Islet of Langerhans (tissue), 1 donor: ENCODE measurements around the gene ZC3H12D.
"Not testable (repeated sequence)": the region's sequence is repeated elsewhere in the genome, so short reads cannot be mapped to it uniquely, and the experiment has no call there.

Source experiments
- FAIRE-seq: peaks from one replicate; lab custom pipeline; 2011; peaks lifted over from hg19 to GRCh38; lab: Jason Lieb, UNC

ZC3H12D gene

GRCh38 chr6:149459761-149460160, 25.1 kb downstream of the ZC3H12D start:
- no peak for FAIRE-seq

- no peak for FAIRE-seq
Observed at GRCh38 chr6:149458806-149459205, 26.0 kb downstream of the ZC3H12D start.

GRCh38 chr6:149458196-149458595, 26.6 kb downstream of the ZC3H12D start:
- no peak for FAIRE-seq

- no peak for FAIRE-seq
Observed at GRCh38 chr6:149457316-149457884, 27.4 kb downstream of the ZC3H12D start.

- FAIRE-seq, result no peak
Observed at GRCh38 chr6:149456311-149457021, 28.3 kb downstream of the ZC3H12D start.

GRCh38 chr6:149455031-149455732, 29.6 kb downstream of the ZC3H12D start:
- no peak for FAIRE-seq

- no peak for FAIRE-seq
Observed at GRCh38 chr6:149454346-149454848, 30.4 kb downstream of the ZC3H12D start.

- no peak for FAIRE-seq
Observed at GRCh38 chr6:149453597-149454345, 31.0 kb downstream of the ZC3H12D start.

GRCh38 chr6:149452037-149452939, 32.5 kb downstream of the ZC3H12D start:
- FAIRE-seq, result no peak

GRCh38 chr6:149451376-149452036, 33.3 kb downstream of the ZC3H12D start:
- no peak for FAIRE-seq

GRCh38 chr6:149450679-149451375, 34.0 kb downstream of the ZC3H12D start:
- FAIRE-seq, result no peak

GRCh38 chr6:149449831-149450678, 34.8 kb downstream of the ZC3H12D start:
- FAIRE-seq, result no peak

GRCh38 chr6:149448821-149449453, 35.9 kb downstream of the ZC3H12D start:
- no peak for FAIRE-seq

- no peak for FAIRE-seq
Observed at GRCh38 chr6:149446791-149447376, 37.9 kb downstream of the ZC3H12D start.

- no peak for FAIRE-seq
Observed at GRCh38 chr6:149445573-149445972, 39.2 kb downstream of the ZC3H12D start.

GRCh38 chr6:149445095-149445466, 39.7 kb downstream of the ZC3H12D start:
- no peak for FAIRE-seq

- FAIRE-seq, result not testable (repeated sequence)
Observed at GRCh38 chr6:149444360-149445094, 40.3 kb downstream of the ZC3H12D start.
